HG03565 (cell line): Measurements from ENCODE around the gene MICAL2.

Source experiments
- ATAC-seq: cut with Tn5 transposase; IDR thresholded peaks from one replicate; pipeline ENCODE4 v1.9.1; 2021; ENCODE audit warnings: mild to moderate bottlenecking, moderate library complexity; ENCODE audit not compliant: unreplicated experiment

Gene MICAL2

GRCh38 chr11:12167061-12168000 lies 56.9 kb downstream of the MICAL2 start:
- ATAC-seq: no peak

- no peak for ATAC-seq
These were observed 57.7 kb downstream of the MICAL2 start for GRCh38 chr11:12168114-12168513.

- no peak for ATAC-seq
These were observed 59.4 kb downstream of the MICAL2 start for GRCh38 chr11:12169822-12170221.

GRCh38 chr11:12170501-12170900 lies 60.1 kb downstream of the MICAL2 start:
- no peak for ATAC-seq

- no peak for ATAC-seq
These were observed 60.6 kb downstream of the MICAL2 start for GRCh38 chr11:12170984-12171383.

GRCh38 chr11:12171921-12172320 lies 61.5 kb downstream of the MICAL2 start:
- ATAC-seq: no peak

- no peak for ATAC-seq
These were observed 62.2 kb downstream of the MICAL2 start for GRCh38 chr11:12172493-12173013.

- no peak for ATAC-seq
These were observed 62.7 kb downstream of the MICAL2 start for GRCh38 chr11:12173111-12173510.

GRCh38 chr11:12174128-12174476 lies 63.7 kb downstream of the MICAL2 start:
- peak; percentile 26 for ATAC-seq

- peak; percentile 84 for ATAC-seq
These were observed 64.2 kb downstream of the MICAL2 start for GRCh38 chr11:12174477-12175143.

- no peak for ATAC-seq
These were observed 65.4 kb downstream of the MICAL2 start for GRCh38 chr11:12175694-12176241.

- no peak for ATAC-seq
These were observed 66.0 kb downstream of the MICAL2 start for GRCh38 chr11:12176410-12176809.

- no peak for ATAC-seq
These were observed 67.4 kb downstream of the MICAL2 start for GRCh38 chr11:12177739-12178338.

- ATAC-seq: no peak
These were observed 68.6 kb downstream of the MICAL2 start for GRCh38 chr11:12179019-12179418.

GRCh38 chr11:12179531-12179930 lies 69.1 kb downstream of the MICAL2 start:
- ATAC-seq: no peak

- no peak for ATAC-seq
These were observed 70.1 kb downstream of the MICAL2 start for GRCh38 chr11:12180257-12181205.

GRCh38 chr11:12182302-12182675 lies 71.9 kb downstream of the MICAL2 start:
- no peak for ATAC-seq

- ATAC-seq: no peak
These were observed 72.5 kb downstream of the MICAL2 start for GRCh38 chr11:12182676-12183541.
